ENCODE measurements around the gene OTUB1.

OTUB1 gene

GRCh38 chr11:63978551-63979239 lies 7.5 kb upstream of the OTUB1 start:
- DNase-seq = no peak

- no peak for DNase-seq
Measured at GRCh38 chr11:63979426-63979825, 6.8 kb upstream of the OTUB1 start.

DNA sequence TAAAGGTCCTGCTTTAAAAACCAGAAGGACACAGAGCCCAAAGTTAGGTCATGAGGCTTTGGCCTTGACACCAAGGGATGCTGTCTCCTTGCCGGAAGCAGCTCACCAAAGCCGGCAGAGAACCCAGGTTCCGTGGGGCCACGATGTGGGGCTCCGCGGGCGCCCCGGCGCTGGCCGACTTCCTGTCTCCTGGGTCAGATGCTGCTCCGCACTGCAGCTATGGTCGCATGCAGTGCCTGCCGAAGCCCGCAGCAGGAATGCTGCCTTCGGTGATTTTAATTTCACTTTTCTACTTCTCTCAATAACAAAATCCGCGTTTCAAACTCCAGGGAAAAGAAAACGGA lies 454 bp upstream of the OTUB1 start:
- no peak for DNase-seq

DNA sequence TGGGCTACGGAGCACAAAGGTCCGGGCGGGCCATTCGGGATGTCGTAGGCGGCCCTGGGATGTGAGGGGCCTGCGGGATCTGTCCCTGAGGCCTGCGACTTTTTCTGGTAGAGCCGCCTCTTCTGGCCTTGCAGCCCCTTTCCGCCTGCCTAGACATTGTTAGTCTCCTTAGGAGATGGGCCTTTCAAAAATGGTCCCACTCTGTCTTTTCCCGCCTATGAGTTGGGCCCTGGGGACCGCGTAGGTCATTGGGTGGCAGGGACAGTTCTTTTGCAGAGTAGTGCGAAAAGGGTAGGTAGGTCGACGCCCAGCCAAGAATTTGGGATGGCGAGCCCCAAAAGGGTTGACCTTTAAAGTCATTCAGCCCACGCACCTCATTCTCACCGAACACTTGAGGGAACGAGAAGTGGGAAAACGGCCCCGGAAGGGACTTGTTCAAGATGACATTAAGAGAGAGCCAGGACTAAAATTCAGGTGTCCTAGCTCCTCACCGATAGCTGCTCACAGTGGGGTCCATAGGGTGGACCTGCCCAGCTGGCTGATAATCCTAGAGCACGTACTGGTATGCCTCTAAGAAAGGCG lies 785 bp downstream of the OTUB1 start:
- DNase-seq = no peak

DNA sequence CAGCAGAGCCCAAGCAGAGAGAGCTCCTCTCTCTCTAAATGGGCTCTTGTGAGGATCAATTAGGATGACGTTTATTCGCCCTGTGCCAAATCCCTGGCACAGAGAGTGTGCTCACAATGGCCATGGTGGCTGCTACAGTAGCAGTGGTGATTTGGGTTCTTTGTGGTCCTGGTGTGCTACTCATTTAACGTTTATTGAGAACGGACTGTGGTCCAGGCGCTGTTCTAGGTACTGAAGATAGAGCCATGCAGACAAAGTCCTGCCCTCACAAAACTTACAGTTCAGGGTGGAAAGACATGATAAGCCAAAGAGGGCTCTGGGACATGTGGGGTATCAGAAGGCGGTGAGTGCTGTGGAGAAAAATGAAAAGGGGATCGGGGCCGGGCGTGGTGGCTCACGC lies 5.3 kb downstream of the OTUB1 start:
- DNase-seq = no peak

DNA sequence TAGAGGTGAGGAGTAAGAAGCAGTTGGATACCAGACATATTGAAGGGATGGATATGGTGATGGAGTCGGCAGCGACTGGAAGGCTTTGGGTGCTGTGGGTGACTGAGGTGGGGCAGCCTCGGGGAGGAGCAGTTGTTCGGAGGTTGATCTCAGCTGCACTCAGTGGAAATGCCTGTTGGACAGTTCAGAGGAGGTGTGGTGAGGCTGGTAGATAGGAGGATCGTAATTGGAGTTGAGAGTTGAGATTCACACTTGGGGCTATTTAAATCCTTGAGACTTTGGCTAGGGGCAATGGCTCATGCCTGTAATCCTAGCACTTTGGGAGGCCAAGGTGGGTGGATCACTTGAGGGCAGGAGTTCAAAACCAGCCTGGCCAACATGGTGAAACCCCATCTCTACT lies 6.9 kb downstream of the OTUB1 start:
- no peak for DNase-seq

DNA sequence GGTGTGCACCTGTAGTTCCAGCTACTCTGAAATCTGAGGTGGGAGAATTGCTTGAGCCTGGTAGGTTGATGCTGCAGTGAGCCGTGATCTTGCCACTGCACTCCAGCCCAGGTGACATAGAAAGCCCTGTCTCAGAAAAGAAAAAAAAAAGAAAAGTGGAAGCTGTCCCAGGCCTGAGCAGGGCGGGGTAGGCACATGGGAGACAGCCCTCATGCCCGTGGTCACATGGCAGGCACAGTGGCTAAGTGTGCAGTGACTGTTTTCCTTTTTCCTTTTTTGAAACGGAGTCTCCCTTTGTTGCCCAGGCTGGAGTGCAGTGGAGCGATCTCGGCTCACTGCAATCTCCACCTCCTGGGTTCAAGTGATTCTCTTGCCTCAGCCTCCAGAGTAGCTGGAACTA lies 7.8 kb downstream of the OTUB1 start:
- DNase-seq = no peak

DNA sequence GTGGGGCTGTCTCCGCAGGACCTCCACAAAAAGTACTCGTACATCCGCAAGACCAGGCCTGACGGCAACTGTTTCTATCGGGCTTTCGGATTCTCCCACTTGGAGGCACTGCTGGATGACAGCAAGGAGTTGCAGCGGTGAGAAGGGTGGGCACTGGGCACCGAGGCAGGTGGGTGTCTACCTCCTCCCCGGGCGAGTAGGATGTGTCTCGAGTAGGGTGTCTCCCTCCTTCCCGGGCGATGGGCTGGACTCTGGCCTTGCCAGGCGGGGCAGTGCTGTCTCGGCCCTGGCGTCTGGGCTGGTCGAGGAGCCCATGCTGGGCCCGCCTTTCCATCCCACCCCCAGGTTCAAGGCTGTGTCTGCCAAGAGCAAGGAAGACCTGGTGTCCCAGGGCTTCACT lies 10.3 kb downstream of the OTUB1 start:
- no peak for DNase-seq

DNA sequence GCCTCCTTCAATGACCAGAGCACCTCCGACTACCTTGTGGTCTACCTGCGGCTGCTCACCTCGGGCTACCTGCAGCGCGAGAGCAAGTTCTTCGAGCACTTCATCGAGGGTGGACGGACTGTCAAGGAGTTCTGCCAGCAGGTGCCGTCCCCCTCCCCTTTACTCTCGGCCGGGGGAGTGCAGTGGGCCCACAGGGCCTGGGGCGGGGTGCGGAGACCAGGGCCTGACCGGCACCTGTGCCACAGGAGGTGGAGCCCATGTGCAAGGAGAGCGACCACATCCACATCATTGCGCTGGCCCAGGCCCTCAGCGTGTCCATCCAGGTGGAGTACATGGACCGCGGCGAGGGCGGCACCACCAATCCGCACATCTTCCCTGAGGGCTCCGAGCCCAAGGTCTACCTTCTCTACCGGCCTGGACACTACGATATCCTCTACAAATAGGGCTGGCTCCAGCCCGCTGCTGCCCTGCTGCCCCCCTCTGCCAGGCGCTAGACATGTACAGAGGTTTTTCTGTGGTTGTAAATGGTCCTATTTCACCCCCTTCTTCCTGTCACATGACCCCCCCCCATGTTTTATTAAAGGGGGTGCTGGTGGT lies 11.0 kb downstream of the OTUB1 start:
- DNase-seq = no peak

- no peak for DNase-seq
Measured at GRCh38 chr11:63997801-63998337, 11.6 kb downstream of the OTUB1 start.

- DNase-seq = no peak
Measured at GRCh38 chr11:63998558-63999348, 12.5 kb downstream of the OTUB1 start.

DNA sequence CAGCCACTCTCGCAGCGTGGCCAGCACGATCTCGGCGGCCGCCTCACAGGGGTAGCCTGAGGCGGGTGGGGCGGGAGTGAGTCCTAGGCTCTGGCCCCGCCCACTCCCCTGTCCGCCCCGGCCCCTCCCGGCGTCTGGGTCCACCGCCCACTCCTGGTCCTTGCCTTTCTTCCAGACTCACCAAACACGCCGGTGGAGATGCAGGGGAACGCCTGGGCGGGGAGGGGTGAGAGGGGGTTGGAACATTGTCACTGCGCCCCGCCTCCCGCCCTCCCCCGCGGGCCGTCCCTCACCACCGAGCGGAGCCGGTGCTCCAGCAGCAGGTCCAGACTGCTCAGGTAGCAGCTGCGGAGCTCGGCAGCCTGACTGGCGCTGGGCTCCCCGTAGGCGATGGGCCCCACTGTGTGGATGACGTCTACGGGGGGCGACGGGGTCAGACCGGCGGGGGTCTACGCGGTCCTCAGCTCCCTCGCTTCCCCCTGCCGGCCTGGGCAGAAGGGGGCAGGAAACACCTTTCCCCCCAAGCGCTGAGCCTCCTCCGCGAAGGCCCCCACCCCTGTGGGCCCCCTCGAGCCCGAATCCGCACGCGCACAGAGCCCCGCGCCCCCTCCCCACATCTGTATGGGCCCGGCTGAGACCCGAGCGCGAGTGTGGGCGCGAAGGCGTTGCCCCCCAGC lies 13.2 kb downstream of the OTUB1 start:
- no peak for DNase-seq

DNA sequence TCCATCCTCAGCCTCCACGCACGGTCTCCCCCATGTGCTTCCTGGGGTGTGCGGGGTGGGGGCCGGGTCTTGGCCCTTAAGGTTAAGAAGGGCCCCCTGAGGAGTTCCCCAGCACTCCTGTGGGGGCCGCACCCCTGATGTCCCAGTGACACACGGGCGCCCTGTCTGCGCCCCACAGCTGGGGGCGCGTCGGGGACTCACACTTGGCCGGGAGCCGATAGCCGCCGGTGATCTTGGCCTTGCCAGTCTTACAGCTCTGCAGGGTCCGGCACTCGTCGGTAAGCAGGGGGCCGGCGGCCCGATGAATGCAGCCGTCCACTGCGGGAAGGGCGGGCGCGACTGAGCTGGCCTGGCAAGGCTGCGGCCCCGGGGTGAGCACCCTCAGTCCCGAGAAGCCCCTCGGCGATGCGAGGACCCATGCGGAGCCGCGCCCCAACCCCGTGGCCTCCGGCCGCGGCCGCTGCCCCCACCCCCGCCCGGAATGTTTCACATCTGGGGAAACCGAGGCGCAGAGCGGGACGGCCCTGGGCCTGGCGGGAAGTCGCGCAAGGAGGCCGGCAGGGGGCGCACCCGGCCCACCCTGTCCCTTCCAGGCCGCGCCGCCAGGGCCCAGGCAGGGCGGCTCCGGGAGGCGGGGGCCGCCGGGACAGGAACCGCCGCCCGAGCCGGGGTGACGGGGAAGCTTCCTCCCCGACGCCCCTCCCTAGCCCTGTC lies 13.9 kb downstream of the OTUB1 start:
- DNase-seq = no peak

GRCh38 chr11:64000740-64001483 lies 14.7 kb downstream of the OTUB1 start:
- DNase-seq = no peak

DNA sequence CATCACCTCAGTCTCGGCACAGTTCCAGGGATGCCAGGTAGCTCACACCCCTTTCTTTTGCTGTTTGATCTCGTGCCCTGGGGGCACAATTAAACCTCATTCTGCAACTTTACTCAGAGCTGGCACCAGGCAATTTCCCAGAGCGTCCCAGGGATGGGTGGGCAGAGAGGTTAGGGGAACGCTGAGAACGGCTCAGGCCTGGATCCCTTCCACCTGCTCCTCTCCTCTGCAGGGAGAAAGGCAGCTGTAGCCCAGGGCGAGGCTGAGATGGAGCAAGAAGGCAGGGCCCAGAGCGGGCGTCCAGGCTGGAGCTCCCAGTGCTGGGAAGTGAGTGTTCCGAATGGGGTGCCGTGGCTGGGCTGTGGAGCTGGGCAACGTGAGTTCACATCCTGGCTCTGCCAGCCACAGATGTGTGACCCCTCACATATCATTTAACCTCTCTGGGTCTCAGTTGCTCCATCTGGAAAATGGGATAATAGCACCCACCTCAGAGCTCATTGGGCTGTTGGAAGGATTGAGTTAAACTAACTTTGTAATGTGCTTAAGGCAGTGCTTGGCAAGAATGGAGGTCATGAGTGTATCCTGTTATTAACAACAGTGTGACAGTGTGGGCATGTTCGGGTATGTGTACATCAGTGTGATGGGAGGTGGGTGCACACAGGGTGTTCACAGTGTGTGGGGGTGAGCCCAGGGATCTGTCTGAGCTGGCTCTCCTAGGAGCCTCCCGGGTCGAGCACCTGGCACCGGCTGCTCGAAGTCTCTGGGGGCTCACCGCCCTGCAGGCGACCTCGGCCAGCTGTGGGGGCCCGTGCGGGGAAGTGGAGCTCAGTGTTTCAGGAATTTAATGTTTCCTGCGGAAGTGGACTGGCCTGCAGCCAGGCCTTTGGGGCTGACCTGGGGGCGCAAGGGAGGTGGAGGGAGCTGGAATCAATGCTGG lies 15.5 kb downstream of the OTUB1 start:
- DNase-seq = no peak

DNA sequence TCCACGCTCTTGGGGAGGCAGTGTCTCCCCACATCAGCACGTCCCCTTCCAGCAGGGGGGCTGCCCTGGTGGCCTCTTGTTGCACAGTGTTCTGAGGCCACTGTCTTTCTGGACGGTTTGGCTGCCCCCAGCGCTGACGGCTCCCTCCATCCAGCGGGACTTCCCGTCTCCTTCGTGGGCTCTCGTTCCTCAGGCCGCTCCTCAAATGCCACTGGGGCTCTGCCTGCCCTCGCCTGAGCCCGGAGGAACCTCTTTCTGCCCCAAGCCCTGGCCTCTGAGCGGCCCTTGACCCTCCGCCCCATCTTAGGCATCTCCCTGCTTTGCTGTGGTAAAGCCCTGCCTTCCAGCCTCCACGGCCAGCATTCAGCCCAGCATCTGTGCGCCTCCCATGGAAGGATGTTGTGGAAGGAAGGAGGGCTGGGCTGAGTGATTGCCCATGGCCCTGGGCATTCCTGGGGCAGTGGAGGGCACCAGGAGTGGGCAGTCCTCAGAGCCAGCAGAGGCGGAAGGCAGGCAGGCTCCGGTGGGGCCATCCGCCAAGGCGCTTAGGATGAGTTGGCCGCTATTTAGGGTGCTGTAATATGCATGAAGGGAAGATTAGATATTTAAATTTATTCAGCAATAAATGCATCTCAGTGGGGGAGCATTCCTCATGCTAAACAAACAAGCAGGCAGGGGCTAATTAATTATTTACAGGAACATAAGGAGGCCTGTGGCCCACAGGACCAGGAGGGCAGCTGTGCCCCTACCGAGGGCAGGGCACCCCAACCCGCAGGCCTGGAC lies 17.8 kb downstream of the OTUB1 start:
- no peak for DNase-seq

GRCh38 chr11:64004590-64004984 lies 18.3 kb downstream of the OTUB1 start:
- DNase-seq = no peak

GRCh38 chr11:64005691-64006090 lies 19.5 kb downstream of the OTUB1 start:
- no peak for DNase-seq

DNA sequence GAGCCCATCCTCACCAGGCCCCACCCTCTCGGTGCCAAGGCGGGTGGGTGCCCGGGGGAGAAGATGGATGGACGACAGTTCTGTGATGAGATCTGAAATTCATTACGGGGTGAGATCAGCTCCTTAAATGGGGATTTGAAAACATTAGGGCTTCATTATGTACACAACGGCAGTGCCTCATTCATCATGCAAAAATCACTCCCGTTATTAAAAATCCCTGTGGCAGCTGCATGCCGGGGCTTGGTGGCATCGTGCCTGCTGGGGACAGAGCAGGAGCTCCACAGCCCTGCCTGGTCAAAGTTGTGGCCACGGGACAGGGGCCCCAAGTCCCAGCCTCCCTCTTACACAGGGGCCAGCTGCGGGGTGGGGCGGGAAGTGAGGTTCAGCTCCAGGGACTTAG lies 20.2 kb downstream of the OTUB1 start:
- no peak for DNase-seq

- DNase-seq = no peak
Measured at GRCh38 chr11:64007160-64007628, 21.0 kb downstream of the OTUB1 start.

Data from GOT3 (cell line).